ENCODE data around the gene VRK3.

VRK3 gene

DNA sequence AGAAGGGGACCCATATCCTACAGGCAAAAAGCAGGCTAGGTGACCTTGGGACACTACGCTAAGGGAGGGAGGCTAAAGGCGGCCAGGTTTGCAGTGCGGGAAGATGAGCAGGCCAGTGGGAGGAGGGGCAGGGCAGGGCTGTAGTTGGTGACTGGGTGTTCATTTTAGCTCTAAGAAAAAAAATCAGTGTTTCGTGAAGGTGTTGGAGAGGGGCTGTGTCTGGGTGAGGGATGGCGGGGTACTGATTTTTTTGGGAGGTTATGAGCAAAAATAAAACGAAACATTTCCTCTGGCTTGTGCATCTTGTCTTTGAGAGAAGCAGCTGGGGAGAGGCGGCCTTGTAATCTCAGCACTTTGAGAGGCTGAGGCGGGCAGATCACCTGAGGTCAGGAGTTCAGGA lies 91.5 kb downstream of the VRK3 start:
- in situ Hi-C loops (cut with MboI; ENCODE audit: low sequenced_read_pairs), result loop anchor here (10.0 kb wide), 1 partner anchor 51 kb away; no protein-coding TSS in a partner anchor

GRCh38 chr19:49932731-49933131 lies 92.4 kb downstream of the VRK3 start:
- in situ Hi-C loops (cut with MboI; ENCODE audit: low sequenced_read_pairs), result loop anchor here (10.0 kb wide), 1 partner anchor 52 kb away; no protein-coding TSS in a partner anchor

DNA sequence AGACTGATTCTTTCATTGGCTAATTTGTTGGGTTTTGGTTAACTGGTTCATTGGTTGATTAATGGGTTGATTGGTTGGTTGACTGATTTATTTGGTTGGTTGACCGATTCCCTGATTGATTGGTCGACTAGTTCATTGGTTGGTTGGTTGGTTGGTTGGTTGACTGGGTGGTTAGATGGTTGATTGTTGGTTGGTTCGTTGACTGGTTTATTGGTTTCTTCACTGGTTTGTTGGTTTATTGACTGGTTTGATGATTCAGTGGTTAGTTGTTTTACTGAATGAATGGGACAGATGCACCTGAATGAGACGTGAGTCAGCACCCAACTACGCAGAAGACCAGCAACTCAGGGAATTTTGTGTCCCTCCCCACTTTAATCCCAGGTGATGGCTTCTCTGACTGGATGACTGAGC lies 93.1 kb downstream of the VRK3 start:
- in situ Hi-C loops (cut with MboI; ENCODE audit: low sequenced_read_pairs), result loop anchor here (10.0 kb wide), 1 partner anchor 53 kb away; no protein-coding TSS in a partner anchor

DNA sequence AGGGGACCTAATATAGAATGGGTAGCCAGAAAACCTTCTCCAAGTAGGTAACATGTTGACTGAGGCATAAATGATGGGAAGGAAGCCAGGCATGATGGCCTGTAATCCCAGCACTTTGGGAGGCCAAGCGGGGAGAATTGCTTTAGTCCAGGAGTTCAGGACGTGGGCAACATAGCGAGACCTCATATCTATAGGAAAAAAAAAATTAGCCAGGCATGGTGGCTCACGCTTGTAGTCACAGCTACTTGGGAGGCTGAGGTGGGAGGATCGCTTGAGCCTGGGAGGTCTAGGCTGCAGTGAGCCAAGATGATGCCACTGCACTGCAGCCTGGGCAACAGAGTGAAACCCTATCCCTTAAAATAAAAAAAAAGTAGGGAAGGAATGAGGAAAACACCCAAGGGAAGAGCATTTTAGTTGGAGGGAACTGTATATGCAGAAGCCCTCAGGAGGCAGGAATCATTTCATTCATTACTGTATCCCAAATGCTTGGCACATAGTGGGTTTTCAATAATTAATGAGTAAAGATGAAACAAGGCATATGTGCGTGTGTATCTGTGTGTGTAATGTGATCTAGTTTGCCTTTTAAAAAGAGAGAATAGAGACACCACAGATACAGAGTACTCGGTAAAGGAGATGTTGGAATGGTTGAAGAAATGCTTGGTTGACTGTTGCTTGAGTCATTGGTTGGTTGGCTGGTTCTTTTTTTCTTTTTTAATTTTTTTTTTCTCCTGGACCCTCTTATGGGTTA lies 93.7 kb downstream of the VRK3 start:
- in situ Hi-C loops (cut with MboI; ENCODE audit: low sequenced_read_pairs), result loop anchor here (10.0 kb wide), 1 partner anchor 53 kb away; no protein-coding TSS in a partner anchor

DNA sequence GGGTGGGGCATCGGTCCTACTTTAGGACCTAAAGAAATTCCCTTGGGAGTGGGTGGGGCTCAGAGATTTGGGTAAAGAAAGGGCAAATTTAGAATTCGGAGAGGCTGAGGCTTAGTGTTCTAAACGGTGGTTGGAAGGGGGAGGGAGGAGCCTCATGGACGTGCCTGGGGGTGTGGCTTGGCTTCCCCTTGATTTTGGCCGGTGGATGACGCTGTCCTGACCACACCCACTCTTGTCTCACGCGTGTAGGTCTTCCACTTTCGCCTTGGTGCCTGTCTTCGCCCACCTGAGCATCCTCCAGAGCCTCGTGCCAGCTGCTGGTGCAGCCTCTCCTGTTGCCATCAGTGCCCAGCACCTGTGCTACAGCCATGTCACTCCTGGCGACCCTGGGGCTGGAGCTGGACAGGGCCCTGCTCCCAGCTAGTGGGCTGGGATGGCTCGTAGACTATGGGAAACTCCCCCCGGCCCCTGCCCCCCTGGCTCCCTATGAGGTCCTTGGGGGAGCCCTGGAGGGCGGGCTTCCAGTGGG lies 94.6 kb downstream of the VRK3 start:
- in situ Hi-C loops (cut with MboI; ENCODE audit: low sequenced_read_pairs), result loop anchor here (10.0 kb wide), 1 partner anchor 54 kb away; no protein-coding TSS in a partner anchor

DNA sequence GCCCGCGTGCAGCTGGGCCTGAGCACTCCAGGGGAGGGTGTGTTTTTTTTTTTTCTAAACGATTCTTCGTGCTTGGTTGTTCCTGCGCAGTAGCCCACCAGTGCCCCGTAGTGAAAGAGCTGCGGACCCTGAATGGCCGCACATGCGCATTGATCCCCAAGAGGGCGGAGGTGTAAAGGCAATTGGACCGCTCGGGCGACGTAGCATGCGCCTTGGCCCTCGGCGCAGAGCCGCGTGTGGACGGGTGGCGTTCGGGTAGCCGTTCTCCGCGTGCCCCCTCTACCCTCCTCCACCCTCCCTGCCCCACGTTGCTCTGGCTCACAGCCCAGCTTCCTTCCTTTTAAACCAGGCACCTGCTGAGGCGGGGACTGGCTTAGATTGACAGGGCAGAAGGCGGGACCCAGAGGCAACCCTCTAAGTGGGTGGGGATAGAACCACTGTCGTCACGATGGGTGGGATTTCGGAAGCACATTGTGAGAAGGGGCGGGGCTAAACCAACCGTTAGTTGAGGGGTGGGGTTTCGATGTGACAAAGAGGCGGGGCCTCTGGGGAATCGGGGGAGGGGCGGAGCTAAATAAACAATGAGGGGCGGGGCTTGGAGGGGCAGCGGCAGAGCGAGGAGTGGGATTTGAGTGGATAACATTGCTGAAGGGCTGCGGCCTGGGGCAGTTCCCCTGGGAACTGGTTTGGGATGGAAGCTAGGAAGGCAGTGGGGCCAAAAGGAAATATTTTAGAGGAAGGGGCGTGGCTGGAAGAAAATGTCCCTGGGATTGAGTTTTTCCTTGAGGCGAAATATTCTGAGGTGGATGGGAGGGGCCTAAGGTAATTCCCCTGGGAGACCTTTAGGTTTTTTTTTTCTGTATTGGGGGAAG lies 95.3 kb downstream of the VRK3 start:
- in situ Hi-C loops (cut with MboI; ENCODE audit: low sequenced_read_pairs), result loop anchor here (10.0 kb wide), 1 partner anchor 55 kb away; no protein-coding TSS in a partner anchor

- in situ Hi-C loops (cut with MboI; ENCODE audit: low sequenced_read_pairs), result no loop called here
Measured at GRCh38 chr19:49929121-49929610, 96.0 kb downstream of the VRK3 start, which contains the start of the genes ATF5 and NUP62. Gene ATF5, plus strand, starts transcription at chr19:49929205. Its CDS starts 1,646 bp downstream, at chr19:49930851. Gene NUP62, minus strand, starts transcription at chr19:49929504. Its CDS starts 19,697 bp downstream, at chr19:49909807.

GRCh38 chr19:49927526-49928264 lies 97.5 kb downstream of the VRK3 start:
- in situ Hi-C loops (cut with MboI; ENCODE audit: low sequenced_read_pairs), result no loop called here

GRCh38 chr19:49926515-49926914 lies 98.7 kb downstream of the VRK3 start:
- in situ Hi-C loops (cut with MboI; ENCODE audit: low sequenced_read_pairs), result no loop called here
